Common myeloid progenitor, CD34-positive (primary cell): ENCODE data around the gene SMO.

Source experiments
- CTCF ChIA-PET: fragments of 350-600 bp; sonication (Branson Sonifier 250); formaldehyde crosslinking; loops from one replicate; lab custom pipeline; 2021; ENCODE audit warnings: antibody characterized with exemption; lab: Charles Lee
- POLR2A ChIA-PET: fragments of 350-600 bp; sonication (Branson Sonifier 250); formaldehyde crosslinking; loops from one replicate; lab custom pipeline; 2021; ENCODE audit warnings: antibody characterized with exemption; lab: Charles Lee
- DNase-seq, 3 donors: peaks; one replicate each; pipeline versions ENCODE4 v3.0.0 to v3.0.0-alpha.2; 2013
- H3K27ac ChIP-seq, 2 experiments: 1 replicate in 1 of 2; 2 replicates in 1 of 2; pipeline ENCODE4 v1.7.0; 2013; ENCODE audit warnings: inconsistent platforms in 2 of 2, low read length in 2 of 2, mild to moderate bottlenecking in 2 of 2, low read depth in 1 of 2, moderate library complexity in 1 of 2; ENCODE audit not compliant: severe bottlenecking in 2 of 2, insufficient read depth in 1 of 2, poor library complexity in 1 of 2
- H3K27me3 ChIP-seq, 5 experiments: replicated peaks in 2 of 5; 1 replicate in 3 of 5; 2 replicates in 2 of 5; pipeline versions ENCODE4 v1.6.1 to v1.7.0; 2013; ENCODE audit warnings: low read length in 4 of 5, mild to moderate bottlenecking in 2 of 5, moderate library complexity in 2 of 5, inconsistent platforms in 1 of 5; ENCODE audit not compliant: insufficient read depth in 5 of 5, control insufficient read depth in 4 of 5
- H3K36me3 ChIP-seq, 4 experiments: 1 replicate in 2 of 4; 2 replicates in 2 of 4; pipeline versions ENCODE4 v1.6.1 to v1.7.0; 2013; ENCODE audit warnings: low read length in 3 of 4, control low read depth in 1 of 4, mild to moderate bottlenecking in 1 of 4; ENCODE audit not compliant: control insufficient read depth in 4 of 4, insufficient read depth in 4 of 4
- H3K4me1 ChIP-seq, 4 experiments: 1 replicate in 3 of 4; 2 replicates in 1 of 4; pipeline versions ENCODE4 v1.6.1 to v1.7.1; 2013; ENCODE audit warnings: low read length in 3 of 4, mild to moderate bottlenecking in 3 of 4, control low read depth in 1 of 4, inconsistent platforms in 1 of 4, moderate library complexity in 1 of 4; ENCODE audit not compliant: control insufficient read depth in 4 of 4, insufficient read depth in 4 of 4; ENCODE audit errors: control extremely low read depth in 1 of 4
- H3K4me3 ChIP-seq, 7 experiments: 1 replicate in 4 of 7; 2 replicates in 3 of 7; pipeline versions ENCODE4 v1.5.1 to v1.7.0; 2013; ENCODE audit warnings: mild to moderate bottlenecking in 7 of 7, low read length in 6 of 7, moderate library complexity in 6 of 7, inconsistent platforms in 2 of 7, low read depth in 2 of 7, control low read depth in 1 of 7; ENCODE audit not compliant: insufficient read depth in 4 of 7, control insufficient read depth in 1 of 7; ENCODE audit errors: extremely low read depth in 1 of 7
- H3K9me3 ChIP-seq, 5 experiments: 1 replicate in 4 of 5; 2 replicates in 1 of 5; pipeline versions ENCODE4 v1.6.1 to v1.7.1; 2013; ENCODE audit warnings: low read length in 4 of 5, mild to moderate bottlenecking in 2 of 5, inconsistent platforms in 1 of 5, low read depth in 1 of 5, moderate library complexity in 1 of 5; ENCODE audit not compliant: control insufficient read depth in 4 of 5, insufficient read depth in 2 of 5; ENCODE audit errors: control extremely low read depth in 1 of 5
- WGBS: methylation state at CpG from one replicate; pipeline ENCODE4 v1.1.5; 2013; ENCODE audit not compliant: insufficient coverage; 5-methylcytosine and 5-hydroxymethylcytosine counted together

Gene SMO

DNA sequence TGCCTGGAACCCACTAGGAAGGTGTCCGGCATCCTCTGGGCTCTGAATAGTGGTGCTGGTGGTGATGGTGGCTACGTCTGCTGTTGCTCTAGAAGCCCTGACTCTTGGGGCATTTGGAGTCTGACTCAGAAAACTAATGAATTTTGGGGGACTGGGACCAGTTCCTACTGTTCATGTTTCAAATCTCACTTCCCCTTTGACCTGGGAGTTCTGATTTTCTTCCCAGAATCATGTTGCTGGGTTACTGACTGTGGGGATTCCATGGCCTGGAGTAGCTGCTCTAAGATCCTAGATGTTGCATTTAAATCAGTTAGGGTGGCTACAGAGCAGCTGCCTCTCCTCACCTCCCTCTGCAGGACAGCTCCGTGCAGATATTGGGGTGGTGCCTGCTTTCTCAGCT, 40.7 kb upstream of the SMO start:
- no peaks in the 10 kb centered on the region for H3K27me3 ChIP-seq
- ChIA-PET POLR2A (no interaction called here), CTCF (interaction anchor here (0.6 to 3.4 kb wide), 6 partner anchors 11 to 68 kb away, joined by 3 to 19 read pairs (median 4); no protein-coding TSS in a partner anchor)
- peaks cover 3 to 73% (median 56%) of the 10 kb centered on the region in 4 experiments for H3K4me1 ChIP-seq
- H3K4me3 ChIP-seq, result no peak overlapping the region
- no peak overlapping the region for H3K27ac ChIP-seq
- H3K9me3 ChIP-seq, result no peaks in the 10 kb centered on the region
- WGBS, result 89% methylated on average over 2 of the region's 3 CpGs
- no peak for DNase-seq
- peaks cover 0 to 5% (median 0%) of the 10 kb centered on the region in 4 experiments for H3K36me3 ChIP-seq

GRCh38 chr7:129149511-129149910, 38.9 kb upstream of the SMO start:
- H3K4me1 ChIP-seq, result peaks cover 0 to 66% (median 52%) of the 10 kb centered on the region in 4 experiments
- peak overlapping the region in 1 of 2 experiments; percentile 15 for H3K27ac ChIP-seq
- H3K36me3 ChIP-seq, result peaks cover 0 to 5% (median 0%) of the 10 kb centered on the region in 4 experiments
- H3K27me3 ChIP-seq, result no peaks in the 10 kb centered on the region
- ChIA-PET POLR2A (interaction anchor here (1.5 kb wide), 1 partner anchor 28 kb away, joined by 4 read pairs; no protein-coding TSS in a partner anchor), CTCF (interaction anchor here (1.2 to 2.9 kb wide), 6 partner anchors 15 to 60 kb away, joined by 5 to 23 read pairs (median 5); no protein-coding TSS in a partner anchor)
- DNase-seq, result peak in 2 of 3 donors; percentile 67 to 68
- peak overlapping the region in 2 of 7 experiments; percentile 8 to 33 for H3K4me3 ChIP-seq
- 47% methylated on average over 4 of the region's 8 CpGs for WGBS
- H3K9me3 ChIP-seq, result no peaks in the 10 kb centered on the region

DNA sequence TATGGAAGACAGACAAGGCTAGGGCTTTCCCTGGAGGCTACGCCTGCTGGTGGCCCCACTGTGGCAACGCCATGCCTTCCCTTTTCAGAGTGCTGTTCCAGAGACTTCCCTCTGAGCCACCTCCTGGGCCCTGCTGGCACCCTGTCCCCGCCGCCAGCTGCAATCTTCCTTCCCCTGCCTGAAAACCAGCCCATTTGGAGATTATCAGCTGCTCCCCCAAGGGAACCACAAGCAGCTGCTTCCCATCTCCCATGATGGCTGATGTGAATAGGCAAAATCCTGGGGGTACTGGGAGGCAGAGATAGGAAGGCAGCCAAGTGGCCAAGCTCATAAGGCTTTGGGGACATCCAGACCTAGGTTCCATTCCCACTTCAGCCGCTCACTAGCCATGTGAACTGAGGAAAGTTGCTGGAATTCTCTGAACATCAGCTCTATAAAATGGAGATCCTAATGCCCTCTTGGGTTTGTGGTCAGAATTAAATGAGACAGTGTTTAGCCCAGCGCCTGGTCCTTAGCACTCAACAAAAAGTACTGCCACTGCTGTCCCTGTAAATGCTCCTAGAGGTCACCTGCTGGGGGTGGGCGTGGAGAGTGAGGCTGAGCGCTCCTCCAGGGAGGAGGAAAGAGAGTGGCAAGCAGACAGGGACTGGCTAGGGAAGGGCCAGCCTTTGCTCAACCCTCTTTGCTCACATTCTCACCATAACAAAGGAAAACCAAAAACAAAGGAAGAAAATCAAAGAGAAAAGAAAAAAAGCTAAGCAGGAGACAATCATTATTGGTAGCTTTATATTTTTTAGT, 38.0 kb upstream of the SMO start:
- peaks cover 0 to 5% (median 0%) of the 10 kb centered on the region in 4 experiments for H3K36me3 ChIP-seq
- CTCF ChIA-PET, result interaction anchor here (0.7 to 2.9 kb wide), 9 partner anchors 14 to 68 kb away, joined by 3 to 23 read pairs (median 5); no protein-coding TSS in a partner anchor
- POLR2A ChIA-PET, result interaction anchor here (1.5 kb wide), 1 partner anchor 28 kb away, joined by 4 read pairs; no protein-coding TSS in a partner anchor
- peaks cover 0 to 61% (median 48%) of the 10 kb centered on the region in 4 experiments for H3K4me1 ChIP-seq
- peak; percentile 90 to 97 (median 96) for DNase-seq
- 3% methylated on average over 5 of the region's 8 CpGs for WGBS
- peak overlapping the region in 1 of 7 experiments; percentile 33 for H3K4me3 ChIP-seq
- H3K27ac ChIP-seq, result peak overlapping the region in 1 of 2 experiments; percentile 46
- H3K9me3 ChIP-seq, result no peaks in the 10 kb centered on the region
- H3K27me3 ChIP-seq, result no peaks in the 10 kb centered on the region

DNA sequence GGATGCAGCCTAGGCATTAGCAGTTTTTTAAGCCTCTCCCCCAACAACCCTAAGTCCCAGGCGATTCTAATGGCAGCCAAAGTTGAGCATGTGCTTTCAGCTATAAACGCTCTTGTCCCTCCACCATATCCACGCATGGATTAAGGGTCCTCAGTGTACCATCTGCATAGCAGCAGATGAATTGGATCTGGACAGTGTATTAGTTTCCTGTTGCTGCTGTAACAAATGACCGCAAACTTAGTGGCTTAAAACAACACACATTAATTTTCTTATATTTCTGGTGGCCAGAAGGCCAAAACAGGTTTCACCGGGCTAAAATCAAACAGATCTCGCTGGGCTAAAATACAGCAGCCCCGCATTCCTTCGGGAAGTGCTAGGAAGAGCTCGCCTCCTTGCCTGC, 30.8 kb upstream of the SMO start:
- peaks cover 0 to 6% (median 3%) of the 10 kb centered on the region in 4 experiments for H3K36me3 ChIP-seq
- ChIA-PET POLR2A (no interaction called here), CTCF (interaction anchor here (0.8 to 14.5 kb wide), 3 partner anchors 9 to 51 kb away, joined by 3 to 170 read pairs (median 4); no protein-coding TSS in a partner anchor)
- H3K4me1 ChIP-seq, result peaks cover 0 to 3% (median 0%) of the 10 kb centered on the region in 4 experiments
- WGBS, result 100% methylated on average over 9 of the region's 9 CpGs
- no peaks in the 10 kb centered on the region for H3K27me3 ChIP-seq
- no peaks in the 10 kb centered on the region for H3K9me3 ChIP-seq
- DNase-seq, result no peak
- no peak overlapping the region for H3K4me3 ChIP-seq
- H3K27ac ChIP-seq, result no peak overlapping the region

GRCh38 chr7:129159539-129159938, 28.9 kb upstream of the SMO start:
- H3K27me3 ChIP-seq, result no peaks in the 10 kb centered on the region
- no peak overlapping the region for H3K4me3 ChIP-seq
- peaks cover 0 to 3% (median 0%) of the 10 kb centered on the region in 4 experiments for H3K4me1 ChIP-seq
- peaks cover 0 to 10% (median 7%) of the 10 kb centered on the region in 4 experiments for H3K36me3 ChIP-seq
- H3K27ac ChIP-seq, result no peak overlapping the region
- ChIA-PET CTCF (interaction anchor here (0.7 to 14.5 kb wide), 7 partner anchors 10 to 138 kb away, joined by 3 to 170 read pairs (median 4); no protein-coding TSS in a partner anchor), POLR2A (no interaction called here)
- no peaks in the 10 kb centered on the region for H3K9me3 ChIP-seq
- no peak for DNase-seq
- WGBS, result 100% methylated on average over 1 of the region's 3 CpGs

DNA sequence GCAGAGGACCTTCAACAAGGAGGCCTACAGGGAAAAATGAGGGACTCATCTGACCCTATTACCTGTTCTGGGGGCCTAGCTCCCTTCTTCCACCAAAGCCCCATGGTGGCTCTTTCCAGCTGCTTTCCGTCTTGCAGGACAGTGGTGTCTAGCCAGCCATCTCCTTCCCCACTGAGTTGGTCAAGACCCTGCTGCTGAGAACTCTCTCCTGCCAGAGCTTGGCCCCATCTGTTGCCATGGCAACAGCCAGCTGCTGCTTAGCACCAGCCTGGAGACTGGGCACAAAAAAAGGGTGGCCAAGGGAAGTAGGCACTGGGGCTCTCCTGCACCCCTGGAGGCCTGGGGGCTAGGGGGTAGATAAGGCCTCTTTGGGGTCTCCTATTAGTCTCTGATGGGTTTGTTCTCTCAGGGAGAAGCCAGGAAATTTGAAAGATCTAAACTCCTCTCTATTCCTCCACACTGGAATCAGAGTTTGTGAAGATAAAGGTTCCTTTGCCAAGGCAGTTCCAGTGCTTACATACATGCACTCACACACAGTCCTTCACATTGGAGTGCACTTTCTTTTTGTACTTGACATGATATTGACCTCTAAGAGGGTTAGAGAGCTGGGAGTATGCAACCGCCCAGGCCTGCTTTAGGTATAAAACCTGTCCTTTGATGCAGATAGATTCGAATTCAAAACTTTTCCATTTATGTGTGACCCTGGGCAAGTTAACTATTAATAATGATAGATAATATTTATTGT, 28.1 kb upstream of the SMO start:
- 92% methylated on average over 2 of the region's 3 CpGs for WGBS
- POLR2A ChIA-PET, result no interaction called here
- DNase-seq, result no peak

More for the DNA sequence above, 28.1 kb upstream of the SMO start:
- Histone ChIP-seq H3K4me3 (no peak overlapping the region), H3K27ac (no peak overlapping the region), H3K36me3 (peaks cover 0 to 14% (median 9%) of the 10 kb centered on the region in 4 experiments), H3K9me3 (no peaks in the 10 kb centered on the region), H3K27me3 (no peaks in the 10 kb centered on the region), H3K4me1 (peaks cover 0 to 3% (median 0%) of the 10 kb centered on the region in 4 experiments)
- CTCF ChIA-PET, result interaction anchor here (0.6 to 14.5 kb wide), 7 partner anchors 9 to 161 kb away, joined by 3 to 170 read pairs (median 4); no protein-coding TSS in a partner anchor
